CD14-positive monocyte (primary cell): Measurements from ENCODE around the gene PPP2R5B. TPM values are rescaled to one million over a fixed set of nuclear protein-coding genes. Genes with fewer than 3 reads are reported as not detected.

ENCODE experiments used
- DNase-seq, 3 donors: peaks; one replicate each; pipeline ENCODE4 v3.0.0-alpha.2; 2011 to 2022
- H2AFZ ChIP-seq: 2 replicates; pipeline ENCODE4 v1.6.0; 2012; ENCODE audit warnings: mild to moderate bottlenecking, low read depth, low read length, inconsistent platforms; ENCODE audit not compliant: insufficient read depth, poor library complexity, severe bottlenecking
- H3K27ac ChIP-seq, 2 donors: 1 replicate in 1 of 2; 2 replicates in 1 of 2; pipeline ENCODE4 v1.5.1; 2012 to 2013; ENCODE audit warnings: low read length in 2 of 2, control low read depth in 1 of 2, inconsistent platforms in 1 of 2, low read depth in 1 of 2, mild to moderate bottlenecking in 1 of 2
- H3K27me3 ChIP-seq, 2 donors: one replicate each; pipeline versions ENCODE4 v1.6.0 to v1.6.1; 2011 to 2013; ENCODE audit warnings: low read length in 2 of 2; ENCODE audit not compliant: control insufficient read depth in 2 of 2, insufficient read depth in 2 of 2
- H3K36me3 ChIP-seq, 2 donors: replicated peaks in 1 of 2; 1 replicate in 1 of 2; 2 replicates in 1 of 2; pipeline versions ENCODE4 v1.5.1 to v1.6.1; 2012 to 2013; ENCODE audit warnings: low read length in 2 of 2, control low read depth in 1 of 2, inconsistent platforms in 1 of 2, mild to moderate bottlenecking in 1 of 2; ENCODE audit not compliant: insufficient read depth in 2 of 2, control insufficient read depth in 1 of 2
- H3K4me1 ChIP-seq, 2 donors: 1 replicate in 1 of 2; 2 replicates in 1 of 2; pipeline versions ENCODE4 v1.5.1 to v1.6.1; 2012 to 2013; ENCODE audit warnings: low read length in 2 of 2, control low read depth in 1 of 2, inconsistent platforms in 1 of 2, mild to moderate bottlenecking in 1 of 2, moderate library complexity in 1 of 2; ENCODE audit not compliant: insufficient read depth in 2 of 2, control insufficient read depth in 1 of 2
- H3K4me2 ChIP-seq: replicated peaks from 2 replicates; pipeline ENCODE3; 2012; ENCODE audit warnings: low read length, moderate library complexity, mild to moderate bottlenecking; ENCODE audit not compliant: poor library complexity, severe bottlenecking; ENCODE audit errors: extremely low read depth
- H3K4me3 ChIP-seq, 3 experiments: fragments of 200-600 bp in 1 of 3; sonication (generic) in 1 of 3; replicated peaks in 1 of 3; 1 replicate in 2 of 3; 2 replicates in 1 of 3; pipeline ENCODE4 v1.5.1; 2011 to 2013; ENCODE audit warnings: low read length in 3 of 3, mild to moderate bottlenecking in 3 of 3, control low read depth in 2 of 3, low read depth in 2 of 3, inconsistent platforms in 1 of 3, moderate library complexity in 1 of 3
- H3K79me2 ChIP-seq: 2 replicates; pipeline ENCODE4 v1.6.0; 2012; ENCODE audit warnings: mild to moderate bottlenecking, control low read depth, inconsistent platforms, low read length, moderate library complexity; ENCODE audit not compliant: insufficient read depth
- H3K9ac ChIP-seq: 2 replicates; pipeline ENCODE4 v1.6.0; 2017; ENCODE audit warnings: low read length, mild to moderate bottlenecking; ENCODE audit not compliant: insufficient read depth, poor library complexity, severe bottlenecking
- H3K9me3 ChIP-seq, 2 donors: replicated peaks in 1 of 2; 1 replicate in 1 of 2; 2 replicates in 1 of 2; pipeline versions ENCODE4 v1.5.1 to v1.6.1; 2012 to 2013; ENCODE audit warnings: low read length in 2 of 2, control low read depth in 1 of 2; ENCODE audit not compliant: control insufficient read depth in 1 of 2, insufficient read depth in 1 of 2
- H4K20me1 ChIP-seq: 2 replicates; pipeline ENCODE4 v1.6.0; 2012; ENCODE audit warnings: mild to moderate bottlenecking, low read length, control low read depth, moderate library complexity; ENCODE audit not compliant: insufficient read depth
- H3K27ac Mint-ChIP-seq, 7 donors: one replicate each; pipeline ENCODE4 v1.8.0; 2020; ENCODE audit warnings: mild to moderate bottlenecking in 7 of 7, mixed read lengths in 7 of 7, moderate library complexity in 6 of 7, inconsistent platforms in 2 of 7
- H3K27me3 Mint-ChIP-seq, 3 donors: one replicate each; pipeline ENCODE4 v1.8.0; 2021 to 2022; ENCODE audit warnings: low read depth in 3 of 3, mild to moderate bottlenecking in 3 of 3, mixed read lengths in 3 of 3, moderate library complexity in 3 of 3, inconsistent platforms in 1 of 3
- H3K36me3 Mint-ChIP-seq, 2 donors: one replicate each; pipeline ENCODE4 v1.8.0; 2020; ENCODE audit warnings: mixed read lengths in 2 of 2, inconsistent platforms in 1 of 2, mild to moderate bottlenecking in 1 of 2
- H3K4me1 Mint-ChIP-seq: one replicate; pipeline ENCODE4 v1.8.0; 2020; ENCODE audit warnings: mild to moderate bottlenecking, mixed read lengths
- H3K4me3 Mint-ChIP-seq, 2 donors: one replicate each; pipeline ENCODE4 v1.8.0; 2020; ENCODE audit warnings: mild to moderate bottlenecking in 2 of 2, mixed read lengths in 2 of 2, moderate library complexity in 1 of 2
- H3K9me3 Mint-ChIP-seq, 7 donors: one replicate each; pipeline ENCODE4 v1.8.0; 2020 to 2022; ENCODE audit warnings: mixed read lengths in 7 of 7, mild to moderate bottlenecking in 6 of 7, moderate library complexity in 6 of 7, inconsistent platforms in 2 of 7
- CTCF ChIP-seq: fragments of 200-600 bp; IDR thresholded peaks from one replicate; pipeline ENCODE4 v1.8.0; 2022; ENCODE audit warnings: antibody characterized with exemption, mild to moderate bottlenecking
- WGBS: methylation state at CpG from one replicate; pipeline ENCODE4 v1.1.5; 2013; ENCODE audit warnings: missing lambda C conversion rate; ENCODE audit not compliant: insufficient coverage; 5-methylcytosine and 5-hydroxymethylcytosine counted together
- intact Hi-C, 2 donors: fragments of 100-400 bp; cut with micrococcal nuclease; formaldehyde crosslinking; loops; one replicate each; pipeline versions ENCODE4 v1.15.0 to v1.15.1; 2023
- polyA plus RNA-seq, 3 donors: library from polyadenylated mRNA; depleted of rRNA in 1 of 3; unstranded in 2 of 3; stranded (reverse) in 1 of 3; fragments of 300-500 nt in 2 of 3; fragments of >200 nt in 1 of 3; fragmentation: Illumina TruSeq in 2 of 3; gene quantifications; 1 replicate in 2 of 3; 2 replicates in 1 of 3; pipeline ENCODE4 v1.2.3, GENCODE V29; 2012 to 2021

PPP2R5B gene
- polyA plus RNA-seq, 3 donors = 9.0 to 26.7 (median 9.4) TPM

- Mint-ChIP-seq H3K4me3 (peak overlapping the region; percentile 96 to 100), H3K27ac (peak overlapping the region; percentile 83 to 100 (median 92)), H3K27me3 (peaks cover 0 to 20% (median 9%) of the 10 kb centered on the region in 3 donors), H3K4me1 (peaks cover 64% of the 10 kb centered on the region), H3K9me3 (peaks cover 0 to 5% (median 0%) of the 10 kb centered on the region in 7 donors), H3K36me3 (peaks cover 32 to 36% of the 10 kb centered on the region in 2 donors)
- under 1% methylated on average over 21 of the region's 21 CpGs for WGBS
- Histone ChIP-seq H3K4me2 (peak overlapping the region; percentile 100), H3K36me3 (peaks cover 7 to 20% of the 10 kb centered on the region in 2 donors), H4K20me1 (peaks cover 52% of the 10 kb centered on the region), H3K27ac (peak overlapping the region; percentile 44 to 98), H3K79me2 (peaks cover 49% of the 10 kb centered on the region), H3K4me3 (peak overlapping the region; percentile 72 to 100 (median 92)), H3K9me3 (no peaks in the 10 kb centered on the region), H3K4me1 (peaks cover 64 to 72% of the 10 kb centered on the region in 2 donors), H3K9ac (peak overlapping the region; percentile 92), H2AFZ (no peak overlapping the region), H3K27me3 (peaks cover 0 to 2% of the 10 kb centered on the region in 2 donors)
- TF ChIP-seq CTCF = no peak
- DNase-seq = no peak
- intact Hi-C loops = loop anchor here in 1 of 2 donors (1.0 kb wide), 1 partner anchor 8 kb away; no protein-coding TSS in a partner anchor
Observed at GRCh38 chr11:64878223-64878493, 46.3 kb upstream of the PPP2R5B start.

GRCh38 chr11:64878494-64879243, 45.8 kb upstream of the PPP2R5B start, which contains the start of gene EHD1:
Gene EHD1 (minus strand): TSS chr11:64878621. CDS start chr11:64878464, 157 bp downstream.
- Histone ChIP-seq H3K9ac (peak within 1 kb of the TSS; percentile 92), H3K4me3 (peak within 1 kb of the TSS; percentile 72 to 100 (median 92)), H4K20me1 (peaks cover 47% of the 10 kb centered on the region), H3K27me3 (peaks cover 0 to 7% of the 10 kb centered on the region in 2 donors), H3K79me2 (peaks cover 44% of the 10 kb centered on the region), H3K4me1 (peaks cover 64 to 69% of the 10 kb centered on the region in 2 donors), H2AFZ (no peak within 1 kb of the TSS), H3K4me2 (peak within 1 kb of the TSS; percentile 100), H3K9me3 (no peaks in the 10 kb centered on the region), H3K27ac (peak within 1 kb of the TSS; percentile 98 to 100), H3K36me3 (peaks cover 4 to 15% of the 10 kb centered on the region in 2 donors)
- Mint-ChIP-seq H3K9me3 (peaks cover 0 to 5% (median 0%) of the 10 kb centered on the region in 7 donors), H3K36me3 (peaks cover 27 to 32% of the 10 kb centered on the region in 2 donors), H3K27ac (peak within 1 kb of the TSS; percentile 99 to 100 (median 100)), H3K27me3 (peaks cover 0 to 20% (median 9%) of the 10 kb centered on the region in 3 donors), H3K4me1 (peaks cover 61% of the 10 kb centered on the region), H3K4me3 (peak within 1 kb of the TSS; percentile 96 to 100)
- 0% methylated on average over 63 of the region's 75 CpGs for WGBS
- TF ChIP-seq CTCF = peak; percentile 28
- peak; percentile 98 to 99 (median 99) for DNase-seq
- intact Hi-C loops = loop anchor here in 1 of 2 donors (1.0 kb wide), 1 partner anchor 8 kb away; no protein-coding TSS in a partner anchor
